ENCODE data around the gene RNF220. TPM values are rescaled to one million over a fixed set of nuclear protein-coding genes. Genes with fewer than 3 reads are reported as not detected.
A peak's percentile ranks its signal among the peaks of the same experiment; 100 is the strongest.

RNF220 gene
- total and polyA plus RNA-seq, 9 of the 15 experiments (the other 6 are each of a cell fraction or from before 2014, with no cell fraction given), result 5.1 to 117 (median 66.9) TPM

GRCh38 chr1:44526295-44527073 lies 121.4 kb downstream of the RNF220 start (continued):
- TF ChIP-seq SMARCB1 (IDR thresholded peaks at IDR 0.05; ENCODE audit: insufficient read length, low read depth) (no peak), SP2 (IDR thresholded peaks at IDR 0.05; ENCODE audit: extremely low read depth, low read depth, low read length, poor library complexity, severe bottlenecking) (no peak), ZNF639 (CRISPR knock-in tag; conservative IDR thresholded peaks at IDR 0.05 in 1 of 2, IDR thresholded peaks at IDR 0.05 in 1 of 2) (no peak), MTA3 (IDR thresholded peaks at IDR 0.05; ENCODE audit: borderline replicate concordance) (no peak), SMAD2 (IDR thresholded peaks at IDR 0.05; ENCODE audit: low read depth, low read length) (no peak), DACH1 (IDR thresholded peaks at IDR 0.05; ENCODE audit: partially characterized antibody) (no peak), ZNF316 (IDR thresholded peaks at IDR 0.05) (peak; percentile 79), NCOR1 (IDR thresholded peaks at IDR 0.05) (no peak), ATF2 (CRISPR knock-in tag; IDR thresholded peaks at IDR 0.05) (no peak), ZNF41 (CRISPR knock-in tag; conservative IDR thresholded peaks at IDR 0.05) (no peak), AFF4 (CRISPR knock-in tag; IDR thresholded peaks at IDR 0.05) (no peak), ZNF76 (CRISPR knock-in tag; IDR thresholded peaks at IDR 0.05; ENCODE audit: borderline replicate concordance) (no peak), ZNF507 (tag; conservative IDR thresholded peaks at IDR 0.05) (no peak), ZNF766 (CRISPR knock-in tag; conservative IDR thresholded peaks at IDR 0.05) (no peak), U2AF2 (optimal IDR thresholded peaks at IDR 0.05; ENCODE audit: low read depth, low read length) (no peak), HSF4 (CRISPR knock-in tag; IDR thresholded peaks at IDR 0.05; ENCODE audit: borderline replicate concordance) (no peak), CBFA2T2 (conservative IDR thresholded peaks at IDR 0.05) (peak; percentile 42; the same call in 1 of the 2 replicates), SLC30A9 (CRISPR knock-in tag; IDR thresholded peaks at IDR 0.05) (no peak), HNRNPL (IDR thresholded peaks at IDR 0.05; ENCODE audit: low read depth, low read length) (no peak)

Data from K562 (cell line).